ENCODE measurements around the gene CRTAP. TPM values are rescaled to one million over a fixed set of nuclear protein-coding genes. Genes with fewer than 3 reads are reported as not detected.

Gene CRTAP
- total RNA-seq, 4 donors from 2014 or later: 174 to 687 (median 286) TPM

GRCh38 chr3:33099701-33100100 is 14.1 kb upstream of the CRTAP start:
- H3K27me3 ChIP-seq: no peaks in the 10 kb centered on the region
- no peak for DNase-seq
- intact Hi-C loops (cut with DNase I; ENCODE audit: low total_unique reads): no loop called here
- no peak overlapping the region for H3K27ac ChIP-seq
- H3K9me3 ChIP-seq: no peaks in the 10 kb centered on the region
- no peak overlapping the region for H3K4me3 ChIP-seq
- H3K36me3 ChIP-seq: no peaks in the 10 kb centered on the region
- no peaks in the 10 kb centered on the region for H3K4me1 ChIP-seq
- TF ChIP-seq POLR2A (IDR thresholded peaks at IDR 0.05): no peak
- no peak for TF ChIP-seq CTCF (IDR thresholded peaks at IDR 0.05)

GRCh38 chr3:33100229-33100628 is 13.6 kb upstream of the CRTAP start:
- H3K36me3 ChIP-seq: no peaks in the 10 kb centered on the region
- no peaks in the 10 kb centered on the region for H3K4me1 ChIP-seq
- no peaks in the 10 kb centered on the region for H3K27me3 ChIP-seq
- H3K27ac ChIP-seq: no peak overlapping the region
- TF ChIP-seq POLR2A (IDR thresholded peaks at IDR 0.05) (no peak), CTCF (IDR thresholded peaks at IDR 0.05) (no peak)
- no peak for DNase-seq
- no peak overlapping the region for H3K4me3 ChIP-seq
- H3K9me3 ChIP-seq: no peaks in the 10 kb centered on the region
- intact Hi-C loops (cut with DNase I; ENCODE audit: low total_unique reads): no loop called here

- intact Hi-C loops (cut with DNase I; ENCODE audit: low total_unique reads): no loop called here
- TF ChIP-seq CTCF (IDR thresholded peaks at IDR 0.05) (no peak), POLR2A (IDR thresholded peaks at IDR 0.05) (no peak)
- Histone ChIP-seq H3K27me3 (no peaks in the 10 kb centered on the region), H3K27ac (no peak overlapping the region), H3K4me1 (no peaks in the 10 kb centered on the region), H3K4me3 (no peak overlapping the region), H3K9me3 (no peaks in the 10 kb centered on the region), H3K36me3 (no peaks in the 10 kb centered on the region)
- no peak for DNase-seq
These were observed 10.8 kb upstream of the CRTAP start for GRCh38 chr3:33103034-33103433.

GRCh38 chr3:33103480-33103879 is 10.3 kb upstream of the CRTAP start:
- DNase-seq: no peak
- no peaks in the 10 kb centered on the region for H3K27me3 ChIP-seq
- no peaks in the 10 kb centered on the region for H3K4me1 ChIP-seq
- no peaks in the 10 kb centered on the region for H3K36me3 ChIP-seq
- TF ChIP-seq POLR2A (IDR thresholded peaks at IDR 0.05) (no peak), CTCF (IDR thresholded peaks at IDR 0.05) (no peak)
- intact Hi-C loops (cut with DNase I; ENCODE audit: low total_unique reads): no loop called here
- H3K4me3 ChIP-seq: no peak overlapping the region
- H3K9me3 ChIP-seq: no peaks in the 10 kb centered on the region
- H3K27ac ChIP-seq: no peak overlapping the region

DNA sequence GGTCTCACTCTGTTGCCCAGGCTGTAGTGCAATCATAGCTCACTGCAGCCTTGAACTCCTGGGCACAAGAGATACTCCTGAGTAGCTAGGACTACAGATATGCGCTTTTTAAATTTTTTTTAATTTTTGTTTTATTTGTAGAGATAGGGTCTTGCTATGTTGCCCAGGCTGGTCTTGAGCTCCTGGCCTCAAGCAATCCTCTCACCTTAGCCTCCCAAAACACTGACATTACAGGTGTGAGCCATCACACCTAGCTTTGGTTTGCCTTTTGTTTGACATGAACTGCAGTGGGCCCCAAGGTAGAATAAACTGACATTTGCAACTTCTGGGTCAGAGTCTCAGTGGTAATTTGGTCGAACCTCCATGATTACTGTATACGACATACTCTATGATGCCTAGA is 9.0 kb upstream of the CRTAP start:
- Histone ChIP-seq H3K36me3 (no peaks in the 10 kb centered on the region), H3K27ac (no peak overlapping the region), H3K9me3 (no peaks in the 10 kb centered on the region), H3K4me3 (no peak overlapping the region), H3K4me1 (no peaks in the 10 kb centered on the region), H3K27me3 (no peaks in the 10 kb centered on the region)
- intact Hi-C loops (cut with DNase I; ENCODE audit: low total_unique reads): no loop called here
- no peak for TF ChIP-seq POLR2A (IDR thresholded peaks at IDR 0.05)
- no peak for TF ChIP-seq CTCF (IDR thresholded peaks at IDR 0.05)
- DNase-seq: no peak

Data from uterus (tissue), 4 donors.